Astrocyte (in vitro differentiated cells and primary cell): Measurements from ENCODE around the gene PTOV1. TPM values are rescaled to one million over a fixed set of nuclear protein-coding genes. Genes with fewer than 3 reads are reported as not detected.
A peak's percentile ranks its signal among the peaks of the same experiment; 100 is the strongest.

Source experiments
- DNase-seq: peaks from one replicate; pipeline ENCODE4 v3.0.0-alpha.2; 2010; ENCODE audit warnings: low read depth
- FAIRE-seq: peaks from 2 replicates; lab custom pipeline; 2011; peaks lifted over from hg19 to GRCh38; lab: Jason Lieb, UNC
- H2AFZ ChIP-seq: 2 replicates; pipeline ENCODE4 v1.6.0; 2012; ENCODE audit warnings: low read depth, low read length, inconsistent platforms
- H3K27ac ChIP-seq: 2 replicates; pipeline ENCODE4 v1.5.1; 2011; ENCODE audit warnings: low read depth, low read length, inconsistent platforms
- H3K27me3 ChIP-seq: 2 replicates; pipeline ENCODE4 v1.6.0; 2011; ENCODE audit warnings: low read length, inconsistent platforms; ENCODE audit not compliant: insufficient read depth
- H3K36me3 ChIP-seq: 2 replicates; pipeline ENCODE4 v1.5.1; 2011; ENCODE audit warnings: low read length, inconsistent platforms; ENCODE audit not compliant: insufficient read depth
- H3K4me1 ChIP-seq: 2 replicates; pipeline ENCODE4 v1.5.1; 2011; ENCODE audit warnings: low read length, inconsistent platforms; ENCODE audit not compliant: insufficient read depth
- H3K4me2 ChIP-seq: 2 replicates; pipeline ENCODE4 v1.6.0; 2012; ENCODE audit warnings: low read length, inconsistent platforms
- H3K4me3 ChIP-seq: 2 replicates; pipeline ENCODE4 v1.5.1; 2011; ENCODE audit warnings: low read depth, mild to moderate bottlenecking, low read length, inconsistent platforms; ENCODE audit not compliant: insufficient read depth
- H3K79me2 ChIP-seq: 2 replicates; pipeline ENCODE4 v1.6.0; 2012; ENCODE audit warnings: mild to moderate bottlenecking, low read length, inconsistent platforms; ENCODE audit not compliant: insufficient read depth
- H3K9ac ChIP-seq: 2 replicates; pipeline ENCODE4 v1.6.0; 2012; ENCODE audit warnings: mild to moderate bottlenecking, low read length, inconsistent platforms
- H3K9me3 ChIP-seq: 2 replicates; pipeline ENCODE4 v1.5.1; 2012; ENCODE audit warnings: low read depth, mild to moderate bottlenecking, low read length, inconsistent platforms; ENCODE audit not compliant: insufficient read depth
- H4K20me1 ChIP-seq: 2 replicates; pipeline ENCODE4 v1.6.0; 2012; ENCODE audit warnings: low read length, inconsistent platforms; ENCODE audit not compliant: insufficient read depth
- H3K27ac Mint-ChIP-seq: one replicate; pipeline ENCODE4 v1.8.0; 2021; ENCODE audit warnings: mild to moderate bottlenecking, mixed read lengths; ENCODE audit not compliant: unreplicated experiment
- H3K27me3 Mint-ChIP-seq: one replicate; pipeline ENCODE4 v1.8.0; 2021; ENCODE audit warnings: low read depth, mixed read lengths; ENCODE audit not compliant: unreplicated experiment
- H3K36me3 Mint-ChIP-seq: one replicate; pipeline ENCODE4 v1.8.0; 2021; ENCODE audit warnings: low read depth, mixed read lengths; ENCODE audit not compliant: unreplicated experiment
- H3K4me1 Mint-ChIP-seq: one replicate; pipeline ENCODE4 v1.8.0; 2021; ENCODE audit warnings: low read depth, mixed read lengths; ENCODE audit not compliant: unreplicated experiment
- H3K4me3 Mint-ChIP-seq: one replicate; pipeline ENCODE4 v1.8.0; 2021; ENCODE audit warnings: mild to moderate bottlenecking, moderate library complexity, mixed read lengths; ENCODE audit not compliant: unreplicated experiment
- H3K9me3 Mint-ChIP-seq: one replicate; pipeline ENCODE4 v1.8.0; 2021; ENCODE audit warnings: mild to moderate bottlenecking, mixed read lengths; ENCODE audit not compliant: unreplicated experiment
- CTCF ChIP-seq: IDR thresholded peaks from 2 replicates; pipeline ENCODE4 v1.5.1; 2011; ENCODE audit warnings: low read depth, mild to moderate bottlenecking, inconsistent platforms, low read length, moderate library complexity; ENCODE audit not compliant: insufficient read depth
- EZH2 ChIP-seq: IDR thresholded peaks from 2 replicates; pipeline ENCODE4 v1.6.1; 2012; ENCODE audit warnings: mild to moderate bottlenecking, low read length, inconsistent platforms; ENCODE audit not compliant: insufficient read depth
- total RNA-seq: library from RNA; stranded (reverse); gene quantifications from 2 replicates; pipeline ENCODE4 v1.2.1, GENCODE V29; 2021

Gene PTOV1
- total RNA-seq, 1 donor from 2014 or later: 162 TPM

- no peak for DNase-seq
- H3K27me3 Mint-ChIP-seq: no peaks in the 10 kb centered on the region
- no peaks in the 10 kb centered on the region for H3K9me3 Mint-ChIP-seq
- Histone ChIP-seq H4K20me1 (peaks cover 9% of the 10 kb centered on the region), H3K36me3 (peaks cover 12% of the 10 kb centered on the region), H3K9ac (no peak overlapping the region), H3K27ac (no peak overlapping the region), H3K4me3 (no peak overlapping the region), H3K27me3 (no peaks in the 10 kb centered on the region), H3K4me1 (peaks cover 7% of the 10 kb centered on the region), H3K9me3 (no peaks in the 10 kb centered on the region), H3K4me2 (no peak overlapping the region), H2AFZ (no peak overlapping the region), H3K79me2 (no peaks in the 10 kb centered on the region)
- peaks cover 17% of the 10 kb centered on the region for H3K36me3 Mint-ChIP-seq
- H3K27ac Mint-ChIP-seq: peak overlapping the region; percentile 21
- FAIRE-seq: no peak
- no peak overlapping the region for H3K4me3 Mint-ChIP-seq
- TF ChIP-seq EZH2 (no peak), CTCF (no peak)
- peaks cover 7% of the 10 kb centered on the region for H3K4me1 Mint-ChIP-seq
These were observed 44.9 kb upstream of the PTOV1 start for GRCh38 chr19:49805822-49806619.

GRCh38 chr19:49806620-49806959 is 44.4 kb upstream of the PTOV1 start:
- no peak overlapping the region for H3K27ac Mint-ChIP-seq

More at GRCh38 chr19:49806620-49806959, 44.4 kb upstream of the PTOV1 start:
- Histone ChIP-seq H3K79me2 (no peaks in the 10 kb centered on the region), H3K9ac (no peak overlapping the region), H3K4me1 (peaks cover 7% of the 10 kb centered on the region), H4K20me1 (peaks cover 9% of the 10 kb centered on the region), H2AFZ (no peak overlapping the region), H3K27ac (no peak overlapping the region), H3K4me2 (no peak overlapping the region), H3K36me3 (peaks cover 12% of the 10 kb centered on the region), H3K9me3 (no peaks in the 10 kb centered on the region), H3K27me3 (no peaks in the 10 kb centered on the region), H3K4me3 (no peak overlapping the region)
- no peaks in the 10 kb centered on the region for H3K9me3 Mint-ChIP-seq
- H3K4me1 Mint-ChIP-seq: peaks cover 7% of the 10 kb centered on the region
- no peak for DNase-seq
- FAIRE-seq: no peak
- TF ChIP-seq CTCF (no peak), EZH2 (no peak)
- H3K27me3 Mint-ChIP-seq: no peaks in the 10 kb centered on the region
- H3K36me3 Mint-ChIP-seq: peaks cover 17% of the 10 kb centered on the region
- no peak overlapping the region for H3K4me3 Mint-ChIP-seq
